Stimulated activated CD4-positive, alpha-beta T cell treated with anti-CD3 and anti-CD28 coated beads, Interleukin-2, amount 100 ng/mL, for 48 hours (primary cell): ENCODE measurements around the gene SFTPB.
A peak's percentile ranks its signal among the peaks of the same experiment; 100 is the strongest.
"Not testable (repeated sequence)": the region's sequence is repeated elsewhere in the genome, so short reads cannot be mapped to it uniquely, and the experiment has no call there.

Experiments
- DNase-seq, 2 donors: peaks; one replicate each; pipeline ENCODE4 v3.0.0-alpha.2; 2020

SFTPB gene

DNA sequence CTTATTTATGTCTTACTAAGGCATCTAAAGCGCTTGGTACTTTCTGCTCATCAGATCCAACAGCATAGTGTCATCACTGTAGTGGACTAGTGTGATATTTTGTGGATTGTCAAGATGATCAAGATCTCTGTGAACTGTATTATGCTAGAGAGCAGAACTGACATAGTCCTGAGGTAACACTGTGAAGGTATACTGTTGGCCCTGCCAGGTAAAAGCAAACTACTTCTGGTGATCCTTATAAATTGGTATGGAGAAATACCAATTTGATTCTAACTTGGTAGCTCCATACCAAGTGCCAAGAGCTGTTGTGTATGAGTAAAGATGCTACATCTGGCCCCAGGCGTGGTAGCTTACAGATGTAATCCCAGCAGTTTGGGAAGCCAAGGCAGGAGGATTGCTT lies 15.9 kb downstream of the SFTPB start:
- no peak for DNase-seq

DNA sequence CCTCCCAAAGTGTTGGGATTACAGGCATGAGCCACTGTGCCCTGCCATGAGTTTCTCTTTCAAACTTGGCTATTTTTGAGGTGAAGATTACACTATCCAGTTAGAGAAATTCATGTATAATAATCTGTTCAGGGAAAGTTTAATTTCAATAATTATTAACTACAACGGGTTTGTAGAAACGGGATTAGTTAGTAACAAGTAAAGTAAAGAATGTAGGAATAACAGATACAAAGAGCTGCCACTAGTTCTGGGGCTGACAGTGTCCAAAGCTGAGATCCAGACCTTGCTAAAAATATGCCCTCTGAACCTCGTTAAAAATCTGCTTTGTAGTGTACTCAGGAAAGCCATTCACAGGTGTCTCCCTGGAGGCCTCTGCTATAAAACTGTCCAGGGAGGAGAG lies 16.9 kb downstream of the SFTPB start:
- DNase-seq = no peak

DNA sequence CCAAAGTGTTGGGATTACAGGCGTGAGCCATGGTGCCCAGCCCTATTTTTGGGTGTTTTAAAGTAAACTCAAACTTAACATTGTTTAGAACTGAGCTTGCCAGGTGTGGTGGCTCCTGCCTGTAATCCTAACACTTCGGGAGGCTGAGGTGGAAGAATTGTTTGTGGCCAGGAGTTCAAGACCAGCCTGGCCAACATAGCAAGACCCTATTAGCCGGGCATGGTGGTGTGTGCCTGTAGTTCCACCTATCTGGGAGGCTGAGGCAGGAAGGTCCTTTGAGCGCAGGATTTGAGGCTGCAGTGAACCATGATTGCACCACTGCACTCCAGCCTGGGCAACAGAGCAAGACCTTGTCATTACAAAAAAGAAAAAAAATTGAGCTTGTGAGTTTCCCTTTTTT lies 17.5 kb downstream of the SFTPB start:
- no peak for DNase-seq

DNA sequence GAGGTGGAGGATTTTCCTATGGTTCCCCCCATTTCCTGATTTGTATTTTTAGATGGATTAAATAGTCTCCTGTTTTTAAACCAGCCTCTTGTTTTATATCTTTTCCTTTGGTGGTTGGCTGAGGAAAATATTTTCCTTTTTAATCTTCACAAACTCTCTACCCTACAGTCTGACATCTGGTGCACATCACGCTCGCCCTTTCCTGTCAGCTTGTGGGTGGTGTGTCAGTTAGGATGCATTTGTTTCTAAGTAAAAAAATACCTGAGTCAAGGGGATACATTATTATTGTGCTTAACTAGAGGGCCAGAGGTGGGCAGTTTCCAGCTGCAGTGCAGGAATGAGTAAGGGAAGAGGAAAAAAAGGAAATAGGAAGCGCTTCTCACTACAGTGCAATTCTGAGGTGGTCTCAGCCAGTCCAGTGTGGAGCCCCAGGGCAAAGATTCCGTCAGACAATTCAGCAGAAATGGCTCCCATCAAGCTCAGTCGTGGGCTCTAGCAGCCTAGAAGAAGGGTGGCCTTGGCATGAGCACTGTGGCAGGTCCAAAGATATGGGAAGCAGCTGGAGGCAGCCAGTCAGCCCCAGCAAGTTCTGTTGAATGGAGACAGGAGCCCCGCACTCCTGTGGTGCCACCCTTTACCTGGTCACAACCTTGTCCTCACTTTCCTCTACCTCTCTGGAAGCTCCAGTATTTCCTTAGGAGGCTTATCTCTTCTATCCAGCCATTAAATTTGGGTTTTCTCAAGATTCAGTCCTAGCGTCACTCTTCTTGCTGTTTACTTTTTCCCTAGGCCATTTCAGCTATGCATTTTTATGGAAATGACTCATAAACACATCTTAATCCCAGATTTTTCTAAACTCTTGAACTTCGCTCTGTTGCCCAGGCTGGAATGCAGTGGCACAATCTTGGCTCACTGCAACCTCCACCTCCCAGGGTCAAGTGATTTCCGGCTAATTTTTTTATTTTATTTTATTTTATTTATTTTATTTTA lies 18.5 kb downstream of the SFTPB start:
- no peak for DNase-seq

DNA sequence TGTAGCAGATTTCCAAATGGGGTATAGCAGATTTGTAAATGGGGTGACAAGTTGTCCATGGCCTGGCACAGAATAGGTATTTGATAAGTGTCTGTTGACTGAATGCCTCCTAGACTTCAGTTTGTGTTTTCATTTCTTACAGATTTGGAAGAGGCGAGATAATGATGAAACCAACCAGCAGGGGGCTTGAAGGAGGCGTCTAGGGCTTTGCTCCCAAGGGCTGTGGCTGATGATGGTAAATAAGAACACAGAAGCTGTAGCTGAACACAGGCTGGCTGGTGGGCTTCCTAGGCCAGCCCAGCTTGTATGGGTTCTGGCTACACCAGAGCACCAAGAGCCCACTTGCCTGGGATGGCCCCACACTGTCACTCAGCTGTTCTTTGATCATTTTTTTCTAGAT lies 19.4 kb downstream of the SFTPB start:
- DNase-seq = no peak

DNA sequence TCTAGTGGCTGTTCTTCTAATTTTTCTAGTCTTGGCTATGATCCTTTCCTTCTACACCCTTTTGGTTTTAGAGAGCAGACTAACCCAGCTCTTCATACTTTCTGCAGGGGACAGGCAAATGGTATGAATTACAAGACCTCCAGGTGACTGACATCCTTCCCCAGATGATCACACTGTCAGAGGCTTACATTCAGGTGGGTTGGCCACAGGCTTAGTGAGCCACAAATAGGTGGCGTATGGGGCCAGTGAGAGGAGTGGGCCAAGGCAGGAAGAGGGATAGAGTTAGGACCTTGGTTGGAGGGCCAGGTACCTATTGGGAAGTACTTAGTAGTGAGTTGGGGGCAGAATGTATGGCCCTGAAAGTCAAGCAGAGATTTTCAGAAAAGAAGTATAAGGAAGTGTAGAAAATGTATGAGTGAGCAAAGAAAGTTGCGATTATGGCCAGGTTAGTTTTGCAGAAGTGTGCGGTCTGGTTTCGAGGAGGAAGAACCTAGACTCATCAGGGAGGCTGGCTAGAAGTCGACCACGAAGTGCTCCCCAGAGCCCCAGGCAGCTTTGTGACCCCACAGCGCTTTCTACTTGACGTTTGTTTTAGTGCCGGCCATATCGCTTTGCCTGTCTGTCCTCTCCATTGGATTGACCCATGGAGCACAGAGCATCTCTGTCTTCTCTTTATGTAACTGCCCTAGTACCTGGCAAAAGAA lies 20.0 kb downstream of the SFTPB start:
- no peak for DNase-seq

DNA sequence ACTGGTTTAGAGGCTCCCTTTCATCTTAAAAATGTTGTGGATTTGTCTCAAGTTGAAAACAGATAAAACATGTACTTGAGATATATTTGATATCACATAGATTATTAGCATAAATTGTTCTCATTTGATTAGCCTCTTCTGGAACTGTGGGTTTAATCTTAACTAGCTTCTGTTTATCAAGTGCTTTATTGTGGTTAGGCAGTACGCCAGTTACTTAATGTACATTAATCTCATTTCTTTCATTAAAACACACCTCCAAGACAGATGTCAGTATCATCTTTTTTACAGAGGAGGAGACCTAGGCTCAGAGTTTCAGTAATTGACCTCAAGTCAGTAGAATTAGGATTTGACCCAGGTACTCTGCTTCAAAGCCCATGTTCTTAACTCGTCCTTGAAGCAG lies 21.8 kb downstream of the SFTPB start:
- no peak for DNase-seq

DNA sequence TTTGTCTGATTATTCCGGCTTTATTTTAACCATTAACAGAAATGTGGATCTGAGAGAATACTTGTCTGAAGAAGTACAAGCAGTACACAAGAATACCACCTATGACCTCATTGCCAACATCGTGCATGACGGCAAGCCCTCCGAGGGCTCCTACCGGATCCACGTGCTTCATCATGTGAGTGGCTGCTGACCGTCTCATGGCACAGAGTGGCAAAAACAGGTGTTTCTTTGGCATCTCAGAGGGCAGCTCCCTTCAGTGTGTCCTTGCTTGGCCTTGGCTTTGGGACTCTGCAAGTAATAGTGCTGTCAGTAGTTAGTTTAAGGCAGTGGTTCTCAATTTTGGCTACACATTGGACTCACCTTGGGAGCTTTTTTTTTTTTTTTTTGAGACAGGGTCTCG lies 23.1 kb downstream of the SFTPB start:
- DNase-seq = no peak

DNA sequence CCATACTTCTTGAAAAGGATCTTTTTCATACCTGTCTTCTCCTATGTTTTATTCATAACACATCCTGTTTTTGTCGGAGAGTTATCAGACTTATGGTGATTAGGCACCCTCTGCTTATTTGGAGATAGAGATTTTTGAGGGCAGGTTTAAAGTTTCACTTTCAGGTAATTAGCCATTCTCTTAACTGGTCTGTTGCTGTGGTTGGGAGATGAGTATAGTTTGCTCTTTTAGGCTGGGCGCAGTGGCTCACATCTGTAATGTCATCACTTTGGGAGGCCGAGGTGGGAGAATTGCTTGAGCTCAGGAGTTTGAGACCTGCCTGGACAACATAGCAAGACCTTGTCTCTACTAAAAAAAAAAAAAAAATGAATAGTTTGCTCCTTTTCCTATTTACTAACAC lies 25.3 kb downstream of the SFTPB start:
- DNase-seq = no peak

DNA sequence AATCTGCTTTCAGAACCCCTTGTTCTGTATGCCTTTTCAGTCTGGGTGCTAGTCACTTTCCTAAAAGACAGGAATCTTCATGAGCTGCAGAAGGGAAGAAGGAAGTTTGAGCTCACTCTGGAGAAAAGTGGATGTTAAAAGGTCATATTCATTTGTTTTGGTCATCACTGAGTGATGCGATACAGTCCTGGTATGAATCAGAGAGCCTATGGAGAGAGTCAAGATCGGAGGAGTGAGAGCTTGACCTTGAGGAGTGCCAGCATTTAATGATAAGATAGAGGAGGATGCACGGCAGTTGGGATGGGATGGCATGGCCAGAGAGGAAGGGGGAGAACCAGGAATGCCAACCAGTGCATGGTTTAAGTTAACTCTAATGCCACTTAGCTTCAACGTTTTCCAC lies 32.4 kb downstream of the SFTPB start:
- DNase-seq = no peak

DNA sequence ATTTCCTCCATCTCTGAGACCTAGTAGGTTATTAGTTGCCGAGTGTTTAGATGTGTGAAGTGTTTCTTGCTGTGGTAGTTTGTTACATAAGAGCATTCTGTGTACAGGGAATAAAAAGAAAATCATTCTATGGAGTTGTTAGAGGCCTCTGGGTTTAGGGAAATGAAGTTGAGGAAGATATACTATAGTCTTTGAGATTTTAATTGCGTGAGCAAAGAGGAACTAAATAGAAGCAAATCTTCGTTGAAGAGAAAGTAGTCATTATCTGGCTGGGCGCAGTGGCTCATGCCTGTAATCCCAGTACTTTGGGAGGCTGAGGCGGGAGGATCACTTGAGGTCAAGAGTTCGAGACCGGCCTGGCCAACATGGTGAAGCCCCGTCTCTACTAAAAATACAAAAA lies 33.0 kb downstream of the SFTPB start:
- no peak for DNase-seq

DNA sequence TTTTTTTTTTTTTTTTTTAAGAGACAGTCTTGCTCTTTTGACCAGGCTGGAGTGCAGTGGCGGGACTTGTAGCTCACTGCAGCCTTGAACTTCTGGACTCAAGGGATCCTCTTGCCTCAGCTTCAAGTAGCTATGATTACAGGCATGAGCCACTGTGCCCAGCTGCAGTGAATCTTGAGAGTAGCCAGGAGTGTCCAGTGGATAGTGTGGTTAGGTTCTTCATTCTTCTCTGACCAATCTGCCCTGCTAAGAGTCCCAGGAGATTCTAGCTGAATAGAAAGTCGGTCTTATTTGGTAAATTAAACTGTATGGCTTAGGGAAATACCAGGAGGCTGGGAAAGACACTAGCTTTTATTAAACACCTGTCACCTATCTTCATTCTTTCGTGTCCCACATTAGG lies 36.7 kb downstream of the SFTPB start:
- DNase-seq = no peak

DNA sequence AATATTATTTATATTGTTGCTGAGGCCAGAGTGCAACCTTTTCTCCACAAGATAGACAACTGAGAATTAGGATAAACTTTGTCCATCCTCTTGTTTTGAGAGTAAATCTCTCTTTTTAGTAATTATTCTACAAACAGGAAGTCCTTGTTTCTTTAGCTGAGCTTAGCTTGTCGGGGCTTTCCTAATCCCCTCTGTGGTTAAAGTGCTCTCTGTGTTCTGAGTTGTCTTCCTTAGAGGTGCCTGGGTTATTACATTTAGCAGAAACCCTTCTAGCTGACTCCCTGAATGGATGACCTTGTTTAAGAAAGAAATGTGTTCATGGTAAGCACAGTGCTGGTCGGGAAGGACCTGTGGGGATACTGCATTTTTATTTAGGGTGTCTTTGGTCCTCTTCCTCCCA lies 39.3 kb downstream of the SFTPB start:
- DNase-seq = no peak

DNA sequence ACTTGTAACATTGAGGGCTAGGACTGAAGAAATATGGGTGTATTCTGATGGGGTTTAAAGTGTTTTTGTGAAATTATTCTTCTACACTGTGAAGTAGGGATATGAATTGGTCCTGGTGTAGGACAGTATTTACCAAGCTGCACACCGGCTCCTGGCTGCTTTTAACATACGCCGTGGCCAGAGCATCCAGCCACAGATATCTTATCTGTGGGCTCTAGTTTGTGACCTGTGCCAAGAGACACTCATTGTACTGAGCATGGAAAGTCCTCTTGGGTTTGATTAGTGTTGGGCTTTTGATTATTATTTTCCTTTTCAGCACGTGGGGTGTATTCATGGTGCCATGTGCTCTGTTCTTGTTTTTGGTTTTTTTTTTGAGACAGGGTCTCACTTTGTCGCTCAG lies 44.0 kb downstream of the SFTPB start:
- DNase-seq = no peak

DNA sequence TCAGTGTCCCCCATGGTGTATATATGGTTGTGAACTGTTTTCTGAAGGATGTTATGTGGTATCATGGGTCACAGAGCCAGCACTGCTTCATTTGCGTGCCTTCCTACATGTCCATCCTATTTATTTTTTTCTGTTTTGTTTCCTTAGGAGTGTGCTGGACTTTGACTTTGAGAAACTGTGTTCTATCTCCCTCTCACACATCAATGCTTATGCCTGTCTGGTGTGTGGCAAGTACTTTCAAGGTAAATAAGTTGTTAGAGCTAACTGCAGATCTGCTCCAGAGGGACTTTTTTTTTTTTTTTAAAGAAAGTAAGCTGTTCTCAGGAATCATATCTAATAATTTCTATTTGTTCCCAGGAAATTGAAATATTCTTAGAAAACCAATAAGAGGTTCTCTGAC lies 46.7 kb downstream of the SFTPB start:
- no peak for DNase-seq

DNA sequence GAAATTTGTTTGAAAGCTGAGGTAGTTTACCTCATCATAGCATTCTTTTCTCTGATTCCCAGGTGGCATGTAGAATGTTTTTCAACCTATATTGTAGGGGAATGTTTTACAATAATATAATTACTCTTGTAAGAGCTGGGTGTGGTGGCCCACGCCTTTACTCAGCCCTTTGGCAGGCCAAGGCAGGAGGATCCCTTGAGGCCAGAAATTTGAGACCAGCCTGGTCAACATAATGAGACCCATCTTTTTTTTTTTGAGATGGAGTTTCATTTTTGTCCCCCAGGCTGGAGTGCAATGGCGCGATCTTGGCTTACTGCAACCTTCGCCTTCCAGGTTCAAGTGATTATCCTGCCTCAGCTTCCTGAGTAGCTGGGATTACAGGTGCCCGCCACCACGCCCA lies 48.4 kb downstream of the SFTPB start:
- DNase-seq = no peak

DNA sequence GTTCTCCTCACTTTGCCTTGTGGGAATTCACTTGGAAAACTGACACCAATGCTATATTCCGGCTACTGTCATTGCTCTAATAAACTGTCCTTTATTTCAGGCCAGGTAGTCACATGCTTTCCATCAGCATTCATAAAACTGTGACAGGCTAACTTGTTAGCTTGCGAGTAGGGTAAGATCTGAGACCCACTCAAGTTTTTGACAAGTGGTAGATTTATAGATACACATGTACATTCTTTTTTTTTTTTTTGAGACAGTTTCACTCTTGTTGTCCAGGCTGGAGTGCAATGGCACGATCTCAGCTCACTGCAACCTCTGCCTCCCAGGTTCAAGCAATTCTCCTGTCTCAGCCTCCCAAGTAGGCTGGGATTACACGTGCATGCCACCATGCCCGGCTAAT lies 50.3 kb downstream of the SFTPB start:
- DNase-seq = not testable (repeated sequence)

DNA sequence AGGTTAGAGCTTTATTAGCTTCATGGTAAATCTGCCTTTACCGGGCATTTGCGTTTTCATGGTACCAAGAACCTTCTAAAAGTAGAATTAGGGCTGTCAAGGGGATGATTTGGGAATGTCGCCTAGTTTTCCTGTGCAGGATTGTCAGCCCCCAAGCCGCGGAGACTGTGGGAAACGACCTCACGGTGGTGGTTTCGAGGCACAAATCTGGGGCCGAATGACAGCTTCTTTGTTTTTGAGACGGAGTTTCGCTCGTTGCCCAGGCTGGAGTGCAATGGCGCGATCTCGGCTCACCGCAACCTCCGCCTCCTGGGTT lies 52.6 kb downstream of the SFTPB start:
- no peak for DNase-seq

DNA sequence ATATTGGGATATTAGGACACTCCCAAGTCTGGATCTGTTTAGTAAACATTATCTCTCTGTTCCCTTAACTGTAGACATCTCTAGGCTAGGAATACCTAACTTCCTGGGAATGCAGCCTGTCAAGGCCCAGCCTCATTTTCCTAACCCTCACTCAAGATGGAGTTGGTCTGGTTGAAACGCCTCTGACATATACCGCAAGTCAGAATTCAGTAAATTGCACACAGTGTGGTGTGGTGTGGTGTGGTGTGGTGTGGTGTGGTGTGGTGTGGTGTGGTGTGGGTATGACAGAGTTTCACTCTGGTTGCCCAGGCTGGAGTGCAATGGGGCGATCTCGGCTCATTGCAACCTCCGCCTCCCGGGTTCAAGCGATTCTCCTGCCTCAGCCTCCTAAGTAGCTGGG lies 53.2 kb downstream of the SFTPB start:
- DNase-seq = not testable (repeated sequence)

DNA sequence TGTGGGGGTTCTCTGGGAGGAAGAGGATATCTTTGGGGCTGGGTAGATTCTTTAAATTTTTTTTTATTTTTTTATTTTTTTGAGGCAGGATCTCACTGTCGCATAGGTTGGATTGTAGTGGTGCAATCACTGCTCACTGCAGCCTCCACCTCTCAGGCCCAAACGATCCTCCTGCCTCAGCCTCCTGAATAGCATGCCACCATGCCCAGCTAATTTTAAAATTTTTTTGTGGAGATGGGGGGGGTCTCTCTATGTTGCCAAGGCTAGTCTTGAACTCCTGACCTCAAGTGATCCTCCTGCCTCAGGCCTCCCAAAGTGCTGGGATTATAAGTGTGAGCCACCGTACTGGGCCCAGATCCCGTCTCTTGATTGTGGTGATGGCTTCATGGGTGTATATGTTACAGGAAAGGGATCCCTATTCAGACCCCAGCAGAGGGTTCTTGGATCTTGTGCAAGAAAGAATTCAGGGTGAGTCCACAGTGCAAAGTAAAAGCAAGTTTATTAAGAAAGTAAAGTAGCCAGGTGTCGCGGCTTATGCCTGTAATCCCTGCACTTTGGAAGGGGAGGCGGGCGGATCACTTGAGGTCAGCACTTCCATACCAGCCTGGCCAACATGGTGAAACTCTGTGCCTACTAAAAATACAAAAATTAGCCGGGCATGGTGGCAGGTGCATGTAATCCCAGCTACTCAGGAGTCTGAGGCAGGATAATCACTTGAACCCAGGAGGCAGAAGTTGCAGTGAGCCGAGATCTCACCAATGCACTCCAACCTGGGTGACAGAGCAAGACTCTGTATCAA lies 54.1 kb downstream of the SFTPB start:
- DNase-seq = no peak

DNA sequence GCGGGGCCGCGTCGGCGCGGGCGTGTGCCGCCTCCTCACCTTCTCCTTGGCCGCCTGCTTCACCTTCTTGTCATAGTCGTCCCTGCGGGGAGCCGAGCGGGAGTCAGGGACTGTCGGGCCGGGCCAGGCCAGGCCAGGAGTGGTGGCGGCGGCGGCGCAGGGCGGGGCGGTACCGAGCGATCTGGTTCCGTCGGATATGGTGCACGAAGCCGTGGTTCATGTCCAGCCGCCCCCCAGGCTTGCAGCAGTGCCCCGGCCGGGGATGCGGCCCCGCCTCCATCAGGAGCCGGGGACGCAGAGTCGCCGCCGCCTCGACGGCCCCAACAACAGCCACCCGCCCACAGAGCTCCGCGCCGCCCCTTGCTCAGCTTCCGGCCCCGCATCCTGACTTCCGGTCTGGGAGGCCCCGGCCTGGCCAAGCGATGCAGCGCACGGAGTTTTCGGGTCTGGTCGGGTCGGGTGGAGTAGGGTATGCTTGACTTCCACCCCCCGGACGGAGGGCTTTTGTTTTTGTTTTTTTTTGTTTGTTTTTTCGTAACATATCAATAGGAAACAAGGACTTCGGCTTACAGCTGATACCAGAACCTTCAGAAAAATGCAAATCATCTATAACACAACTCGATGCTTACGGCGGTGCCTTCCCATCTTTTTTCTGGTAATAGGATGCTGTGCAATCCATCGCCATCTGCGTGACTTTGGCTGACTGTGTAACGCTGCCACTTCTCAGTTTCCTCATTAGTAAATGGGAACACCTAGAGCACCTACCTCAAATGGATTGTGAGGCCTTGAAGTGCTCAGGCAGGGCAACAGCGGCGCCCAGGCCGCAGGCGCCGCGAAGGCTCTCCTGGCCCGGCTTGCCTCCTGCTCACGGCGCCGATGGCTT lies 56.1 kb downstream of the SFTPB start, which contains the start of gene C2orf68:
Gene C2orf68, minus strand, starts transcription at position 362 of the 883 bp plus-strand sequence. Its CDS starts 82 bp downstream, at position 280.
- DNase-seq = peak; percentile 80 to 86

DNA sequence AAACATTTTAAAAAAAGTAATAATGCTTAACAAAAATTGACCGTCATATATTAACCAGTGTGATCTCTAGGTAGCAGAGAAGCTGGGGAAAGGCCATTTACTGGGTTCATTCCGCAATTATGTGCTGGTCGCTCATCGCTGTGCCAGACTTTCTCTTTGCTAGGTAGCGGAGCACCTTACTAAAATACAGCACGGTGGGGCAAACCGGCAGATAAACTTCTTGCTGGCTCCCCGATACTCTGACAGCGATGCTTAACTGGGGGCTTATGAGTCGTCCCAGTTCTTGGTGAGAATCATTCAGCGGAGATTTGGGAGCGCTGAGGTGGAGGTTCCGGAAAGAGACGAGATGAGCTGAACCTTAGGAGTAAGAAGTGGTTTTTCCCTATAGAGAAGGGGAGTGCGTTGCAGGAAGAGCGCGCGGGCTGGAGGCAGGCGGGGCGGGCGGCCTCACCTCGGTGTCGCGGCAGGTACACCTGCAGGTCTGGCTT lies 56.7 kb downstream of the SFTPB start:
- no peak for DNase-seq
